ENCODE data around the gene NLRP1.

NLRP1 gene

DNA sequence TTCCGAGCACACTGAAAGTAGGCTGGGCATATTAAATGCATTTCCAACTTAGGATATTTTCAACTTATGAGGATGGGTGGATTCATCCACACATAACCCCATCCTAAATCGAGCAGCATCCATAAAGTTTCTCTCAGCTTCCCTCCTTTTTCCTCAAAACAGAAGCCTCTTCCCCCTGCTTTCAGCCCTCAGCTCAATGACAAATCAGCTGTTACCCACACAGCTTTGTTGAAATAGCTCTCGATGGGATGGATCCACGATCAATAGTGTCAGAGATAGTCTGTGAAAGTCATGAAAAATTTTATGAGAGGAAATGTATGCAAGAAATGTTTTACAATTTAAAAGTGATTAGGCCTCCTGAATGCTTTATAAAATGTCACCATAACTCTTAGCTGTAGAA lies 118.0 kb downstream of the NLRP1 start:
- no peak for DNase-seq

- no peak for DNase-seq
These were observed 119.4 kb downstream of the NLRP1 start for GRCh38 chr17:5464717-5465507.
